ENCODE results near the gene CLCNKB. TPM values are rescaled to one million over a fixed set of nuclear protein-coding genes. Genes with fewer than 3 reads are reported as not detected.
"Not testable (repeated sequence)": the region's sequence is repeated elsewhere in the genome, so short reads cannot be mapped to it uniquely, and the experiment has no call there.

Gene CLCNKB
- total RNA-seq, 1 experiment from 2014 or later, result 0.81 TPM

- no peak overlapping the region for H3K27ac ChIP-seq (ENCODE audit: low read depth, low read length)
- H3K4me1 ChIP-seq (ENCODE audit: control insufficient read depth in 1 of 2, insufficient read depth in 2 of 2, low read length in 2 of 2), result peaks cover 2 to 9% of the 10 kb centered on the region in 2 experiments; a peak in 3 of 4 replicates
- ChIA-PET CTCF (no interaction called here), POLR2A (no interaction called here), RAD21 (ENCODE audit: low non-redundant PET in 1 of 2, low total read pairs in 2 of 2, uncharacterized antibody in 2 of 2, unreplicated experiment in 2 of 2) (no interaction called here)
- BruUV-seq (replicated peaks), result no TSS peak
- no peaks in the 10 kb centered on the region for H3K9me3 ChIP-seq (ENCODE audit: control insufficient read depth in 1 of 2, insufficient read depth in 1 of 2, low read depth in 1 of 2, low read length in 2 of 2)
- H3K4me2 ChIP-seq (ENCODE audit: low read length), result no peak overlapping the region; the same call in 1 of the 2 replicates
- no peaks in the 10 kb centered on the region for H4K20me1 ChIP-seq (ENCODE audit: insufficient read depth)
- no peaks in the 10 kb centered on the region for H3K9me2 ChIP-seq (ENCODE audit: insufficient read depth)
- TF ChIP-seq EZH2phosphoT487 (IDR thresholded peaks at IDR 0.05; ENCODE audit: borderline replicate concordance), result no peak
- no peak for TF ChIP-seq TCF7L2 (IDR thresholded peaks at IDR 0.05; ENCODE audit: borderline replicate concordance, extremely low read depth, insufficient read depth, insufficient read length)
- peak; percentile 83 to 94 (median 92) for TF ChIP-seq CTCF (IDR thresholded peaks at IDR 0.05 in 2 of 3, conservative IDR thresholded peaks at IDR 0.05 in 1 of 3; ENCODE audit: borderline replicate concordance in 1 of 3, insufficient read depth in 1 of 3, low read depth in 2 of 3, low read length in 2 of 3)
- no peak for TF ChIP-seq SRF (IDR thresholded peaks at IDR 0.05; ENCODE audit: low read depth)
- peak; percentile 97 for TF ChIP-seq RAD21 (IDR thresholded peaks at IDR 0.05; ENCODE audit: low read depth)
- TF ChIP-seq ZNF274 (IDR thresholded peaks at IDR 0.05; ENCODE audit: low read depth, low read length), result no peak
- no peak for TF ChIP-seq POLR2A (IDR thresholded peaks at IDR 0.05; ENCODE audit: borderline replicate concordance, extremely low read depth, insufficient read depth, insufficient read length)
- DNase-seq (ENCODE audit: low read depth, low spot score) (peak; percentile 85), ATAC-seq (peak; percentile 98)
- H3K27me3 ChIP-seq (ENCODE audit: insufficient read depth, low read length), result no peaks in the 10 kb centered on the region
- no peaks in the 10 kb centered on the region for H3K36me3 ChIP-seq (ENCODE audit: control insufficient read depth in 1 of 2, insufficient read depth in 2 of 2, low read length in 2 of 2)
- intact Hi-C loops (cut with micrococcal nuclease), result no loop called here
- no peaks in the 10 kb centered on the region for H3K79me2 ChIP-seq (ENCODE audit: insufficient read depth, low read length)
- H2AFZ ChIP-seq (ENCODE audit: low read depth, low read length, poor library complexity, severe bottlenecking), result no peak overlapping the region
- no peak overlapping the region for H3K4me3 ChIP-seq (replicated peaks in 1 of 2; ENCODE audit: low read depth in 1 of 2, low read length in 2 of 2)
- no peak overlapping the region for H3K9ac ChIP-seq (ENCODE audit: low read length)
Observed at GRCh38 chr1:16032388-16033102, 11.0 kb upstream of the CLCNKB start.

- H3K79me2 ChIP-seq (ENCODE audit: insufficient read depth, low read length); H2AFZ ChIP-seq (ENCODE audit: low read depth, low read length, poor library complexity, severe bottlenecking); H3K36me3 ChIP-seq (ENCODE audit: control insufficient read depth in 1 of 2, insufficient read depth in 2 of 2, low read length in 2 of 2); DNase-seq (ENCODE audit: low read depth, low spot score); CTCF ChIA-PET; H3K9ac ChIP-seq (ENCODE audit: low read length); H3K4me2 ChIP-seq (ENCODE audit: low read length); H3K27ac ChIP-seq (ENCODE audit: low read depth, low read length); POLR2A ChIA-PET; intact Hi-C loops (cut with micrococcal nuclease); H3K27me3 ChIP-seq (ENCODE audit: insufficient read depth, low read length); H4K20me1 ChIP-seq (ENCODE audit: insufficient read depth); H3K4me3 ChIP-seq (replicated peaks in 1 of 2; ENCODE audit: low read depth in 1 of 2, low read length in 2 of 2); H3K9me2 ChIP-seq (ENCODE audit: insufficient read depth); RAD21 ChIA-PET (ENCODE audit: low non-redundant PET in 1 of 2, low total read pairs in 2 of 2, uncharacterized antibody in 2 of 2, unreplicated experiment in 2 of 2); ATAC-seq; H3K9me3 ChIP-seq (ENCODE audit: control insufficient read depth in 1 of 2, insufficient read depth in 1 of 2, low read depth in 1 of 2, low read length in 2 of 2); BruUV-seq (replicated peaks): not testable (repeated sequence)
- H3K4me1 ChIP-seq (ENCODE audit: control insufficient read depth in 1 of 2, insufficient read depth in 2 of 2, low read length in 2 of 2), result peaks cover 3 to 12% of the 10 kb centered on the region in 2 experiments; a peak in 3 of 4 replicates
Observed at GRCh38 chr1:16033103-16033632, 10.4 kb upstream of the CLCNKB start.

GRCh38 chr1:16036461-16036860 lies 7.1 kb upstream of the CLCNKB start:
- H3K9me2 ChIP-seq (ENCODE audit: insufficient read depth); H4K20me1 ChIP-seq (ENCODE audit: insufficient read depth); H2AFZ ChIP-seq (ENCODE audit: low read depth, low read length, poor library complexity, severe bottlenecking); intact Hi-C loops (cut with micrococcal nuclease); H3K79me2 ChIP-seq (ENCODE audit: insufficient read depth, low read length); H3K36me3 ChIP-seq (ENCODE audit: control insufficient read depth in 1 of 2, insufficient read depth in 2 of 2, low read length in 2 of 2); H3K4me3 ChIP-seq (replicated peaks in 1 of 2; ENCODE audit: low read depth in 1 of 2, low read length in 2 of 2); BruUV-seq (replicated peaks); RAD21 ChIA-PET (ENCODE audit: low non-redundant PET in 1 of 2, low total read pairs in 2 of 2, uncharacterized antibody in 2 of 2, unreplicated experiment in 2 of 2); ATAC-seq; POLR2A ChIA-PET; CTCF ChIA-PET; H3K27me3 ChIP-seq (ENCODE audit: insufficient read depth, low read length); H3K27ac ChIP-seq (ENCODE audit: low read depth, low read length); H3K9ac ChIP-seq (ENCODE audit: low read length); DNase-seq (ENCODE audit: low read depth, low spot score); H3K9me3 ChIP-seq (ENCODE audit: control insufficient read depth in 1 of 2, insufficient read depth in 1 of 2, low read depth in 1 of 2, low read length in 2 of 2); H3K4me2 ChIP-seq (ENCODE audit: low read length): not testable (repeated sequence)
- peaks cover 4 to 19% of the 10 kb centered on the region in 2 experiments; a peak in 3 of 4 replicates for H3K4me1 ChIP-seq (ENCODE audit: control insufficient read depth in 1 of 2, insufficient read depth in 2 of 2, low read length in 2 of 2)

Data from HCT116 (cell line).